HepG2 (cell line): Measurements from ENCODE around the gene ARRDC1. TPM values are rescaled to one million over a fixed set of nuclear protein-coding genes. Genes with fewer than 3 reads are reported as not detected.

Experiments
- AGO2 ChIP-seq: fragments of 200-400 bp; formaldehyde crosslinking; optimal IDR thresholded peaks from 2 replicates; pipeline ENCODE3; 2017; ENCODE audit warnings: mild to moderate bottlenecking, low read depth, low read length, moderate library complexity
- ASH2L ChIP-seq: fragments of 300-600, 200-600 bp; sonication (generic); IDR thresholded peaks from 2 replicates; pipeline ENCODE4 v1.7.0; 2017; ENCODE audit warnings: low read depth, mild to moderate bottlenecking, moderate library complexity, mixed read lengths, low read length; ENCODE audit not compliant: insufficient read length
- ERF ChIP-seq: IDR thresholded peaks from 2 replicates; pipeline ENCODE4 v1.6.1; 2018; ENCODE audit warnings: missing biosample characterization, missing genetic modification reagents
- MAZ ChIP-seq, 2 experiments: sonication (generic) in 1 of 2; formaldehyde crosslinking in 1 of 2; IDR thresholded peaks; 2 replicates each; pipeline versions ENCODE4 v1.5.0 to v1.6.1; 2012 to 2020; ENCODE audit warnings: low read depth in 2 of 2, mild to moderate bottlenecking in 2 of 2, borderline replicate concordance in 1 of 2, improper control_type of control experiment in 1 of 2, low read length in 1 of 2, missing genetic modification reagents in 1 of 2, moderate library complexity in 1 of 2
- SMAD1 ChIP-seq: sonication (generic); formaldehyde crosslinking; IDR thresholded peaks from 2 replicates; pipeline ENCODE4 v1.4.0; 2020; ENCODE audit warnings: missing genetic modification reagents, low read depth, mild to moderate bottlenecking, borderline replicate concordance
- SNAPC2 ChIP-seq: sonication (generic); formaldehyde crosslinking; IDR thresholded peaks from 2 replicates; pipeline ENCODE4 v1.8.1; 2022; ENCODE audit warnings: mild to moderate bottlenecking, missing genetic modification reagents
- TSC22D2 ChIP-seq: sonication (generic); formaldehyde crosslinking; IDR thresholded peaks from 2 replicates; pipeline ENCODE4 v1.5.1; 2020; ENCODE audit warnings: missing genetic modification reagents, mild to moderate bottlenecking, borderline replicate concordance
- ZBTB2 ChIP-seq: sonication (generic); formaldehyde crosslinking; IDR thresholded peaks from 2 replicates; pipeline ENCODE4 v1.8.0; 2022; ENCODE audit warnings: low read depth, missing genetic modification reagents
- ZBTB42 ChIP-seq: sonication (generic); formaldehyde crosslinking; IDR thresholded peaks from 2 replicates; pipeline ENCODE4 v1.5.0; 2020; ENCODE audit warnings: mild to moderate bottlenecking, missing genetic modification reagents
- ZHX2 ChIP-seq, 2 experiments: sonication (generic) in 1 of 2; formaldehyde crosslinking in 1 of 2; IDR thresholded peaks; 2 replicates each; pipeline versions ENCODE4 v1.6.1 to v1.9.0; 2014 to 2022; ENCODE audit warnings: antibody characterized with exemption in 1 of 2, borderline replicate concordance in 1 of 2, inconsistent platforms in 1 of 2, low read depth in 1 of 2, missing genetic modification reagents in 1 of 2
- ZNF513 ChIP-seq: sonication (generic); formaldehyde crosslinking; conservative IDR thresholded peaks from 2 replicates; pipeline ENCODE4 v1.5.0; 2020; ENCODE audit warnings: missing genetic modification reagents
- ZNF562 ChIP-seq: sonication (generic); formaldehyde crosslinking; IDR thresholded peaks from 2 replicates; pipeline ENCODE4 v1.8.0; 2022; ENCODE audit warnings: missing genetic modification reagents, borderline replicate concordance
- ZNF710 ChIP-seq: sonication (generic); formaldehyde crosslinking; IDR thresholded peaks from 2 replicates; pipeline ENCODE4 v1.5.0; 2020; ENCODE audit warnings: mild to moderate bottlenecking, missing genetic modification reagents, borderline replicate concordance
- ZNF713 ChIP-seq: sonication (generic); formaldehyde crosslinking; IDR thresholded peaks from 2 replicates; pipeline ENCODE4 v1.4.0; 2020; ENCODE audit warnings: mild to moderate bottlenecking, missing genetic modification reagents
- ZNF788 ChIP-seq: sonication (generic); formaldehyde crosslinking; IDR thresholded peaks from 2 replicates; pipeline ENCODE4 v1.5.0; 2020; ENCODE audit warnings: mild to moderate bottlenecking, missing genetic modification reagents, borderline replicate concordance
- polyA plus RNA-seq, 8 experiments: library from polyadenylated mRNA; depleted of rRNA in 3 of 8; stranded (reverse) in 7 of 8; unstranded in 1 of 8; fragments of >200 nt; fragmentation: Illumina TruSeq in 4 of 8; extraction: Trizol in 4 of 8; gene quantifications; 2 replicates each; pipeline versions ENCODE4 v1.2.1 to v1.2.3, GENCODE V29; 2011 to 2016; ENCODE audit warnings: low read depth in 4 of 8, missing spikeins in 1 of 8, mixed read lengths in 1 of 8; ENCODE audit not compliant: insufficient read depth in 1 of 8
- total RNA-seq, 5 experiments: library from RNA; depleted of rRNA; stranded (reverse); fragments of >200 nt; fragmentation: Illumina TruSeq; extraction: Trizol; gene quantifications; 2 replicates each; pipeline ENCODE4 v1.2.3, GENCODE V29; 2016; ENCODE audit warnings: low read depth in 1 of 5

ARRDC1 gene
- total and polyA plus RNA-seq, 2 of the 13 experiments (the other 11 are each of a cell fraction or from before 2014, with no cell fraction given) = 21.7 to 44.4 TPM

- peak; percentile 64; the same call in 1 of the 2 replicates for TF ChIP-seq ZNF788 (CRISPR knock-in tag)
- peak; percentile 75; the same call in 1 of the 2 replicates for TF ChIP-seq ZNF562 (CRISPR knock-in tag)
- TF ChIP-seq ZNF713 (CRISPR knock-in tag) = no peak
- no peak for TF ChIP-seq ZHX2 (IDR thresholded peaks at IDR 0.05; ENCODE audit: low read depth)
- 0 out of 2 replicates have a peak, but pooled peaks have one; percentile 36 for TF ChIP-seq ZHX2 (CRISPR knock-in tag; IDR thresholded peaks at IDR 0.05; ENCODE audit: borderline replicate concordance)
- TF ChIP-seq ZBTB42 (CRISPR knock-in tag) = no peak
- peak; percentile 22 for TF ChIP-seq AGO2
- no peak for TF ChIP-seq ZNF710 (CRISPR knock-in tag)
- no peak; the same call in 1 of the 2 replicates for TF ChIP-seq SNAPC2 (CRISPR knock-in tag)
- 0 out of 2 replicates have a peak, but pooled peaks have one; percentile 37 for TF ChIP-seq ZNF513 (CRISPR knock-in tag)
- peak; percentile 95 for TF ChIP-seq ZBTB2 (CRISPR knock-in tag)
- peak; percentile 82 for TF ChIP-seq ERF (CRISPR knock-in tag)
- TF ChIP-seq TSC22D2 (CRISPR knock-in tag) = no peak
- peak; percentile 96 for TF ChIP-seq ASH2L
- peak; percentile 88 for TF ChIP-seq MAZ (IDR thresholded peaks at IDR 0.05; ENCODE audit: borderline replicate concordance, low read depth, low read length)
- peak; percentile 98 for TF ChIP-seq MAZ (CRISPR knock-in tag; IDR thresholded peaks at IDR 0.05; ENCODE audit: low read depth)
- TF ChIP-seq SMAD1 (CRISPR knock-in tag) = no peak
Measured at GRCh38 chr9:137578518-137579258, 26.8 kb upstream of the ARRDC1 start, which contains the start of gene DPH7 (continued).
